Omental fat pad (tissue), 4 donors: ENCODE measurements around the gene MYO18A. TPM values are rescaled to one million over a fixed set of nuclear protein-coding genes. Genes with fewer than 3 reads are reported as not detected.

Source experiments
- ATAC-seq: fragments of 150-250 bp; one replicate; pipeline ENCODE4 v1.9.1; 2016; ENCODE audit warnings: mild to moderate bottlenecking, moderate library complexity; ENCODE audit not compliant: low FRiP score
- DNase-seq: peaks from one replicate; pipeline ENCODE4 v3.0.0-alpha.2; 2019; ENCODE audit warnings: low spot score
- CTCF ChIP-seq, 3 donors: fragments of 450-650 bp; IDR thresholded peaks; one replicate each; pipeline ENCODE4 v1.5.1; 2016 to 2017; ENCODE audit warnings: antibody characterized with exemption in 3 of 3, mild to moderate bottlenecking in 3 of 3, moderate library complexity in 2 of 3
- total RNA-seq, 4 donors: library from RNA; depleted of rRNA; stranded (reverse); fragments of >200 nt; gene quantifications; one replicate each; pipeline ENCODE4 v1.1.0, GENCODE V29; 2016

Gene MYO18A
- total RNA-seq, 4 donors from 2014 or later: 33.1 to 99.0 (median 50.6) TPM

GRCh38 chr17:29178750-29179231 is 1.4 kb downstream of the MYO18A start:
- TF ChIP-seq CTCF (IDR thresholded peaks at IDR 0.05): no peak
- DNase-seq (no peak), ATAC-seq (no peak)

GRCh38 chr17:29177871-29178749 is 2.1 kb downstream of the MYO18A start:
- ATAC-seq: no peak
- DNase-seq: no peak

DNA sequence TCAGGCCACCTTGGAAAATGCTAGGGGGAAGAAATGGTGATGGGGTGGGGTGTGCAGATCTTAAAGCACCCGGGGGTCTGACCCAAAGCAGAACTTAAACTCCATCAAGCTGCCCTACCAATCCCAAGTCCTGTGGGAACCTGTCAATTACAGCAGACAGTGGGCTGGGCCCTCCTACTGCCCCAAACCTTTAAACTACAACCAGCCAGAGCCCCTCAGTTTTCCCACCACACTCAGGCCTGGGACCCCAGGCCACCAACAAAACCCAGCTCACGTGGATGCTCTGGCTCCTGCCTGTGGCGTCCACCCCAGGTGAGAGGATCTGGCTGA is 2.7 kb downstream of the MYO18A start:
- no peak for TF ChIP-seq CTCF (IDR thresholded peaks at IDR 0.05)
- ATAC-seq (no peak), DNase-seq (no peak)

More at GRCh38 chr17:29177871-29178749, 2.1 kb downstream of the MYO18A start:
- no peak for TF ChIP-seq CTCF (IDR thresholded peaks at IDR 0.05)

GRCh38 chr17:29176558-29177351 is 3.4 kb downstream of the MYO18A start:
- no peak for TF ChIP-seq CTCF (IDR thresholded peaks at IDR 0.05)
- ATAC-seq: peak; percentile 22
- DNase-seq: no peak

DNA sequence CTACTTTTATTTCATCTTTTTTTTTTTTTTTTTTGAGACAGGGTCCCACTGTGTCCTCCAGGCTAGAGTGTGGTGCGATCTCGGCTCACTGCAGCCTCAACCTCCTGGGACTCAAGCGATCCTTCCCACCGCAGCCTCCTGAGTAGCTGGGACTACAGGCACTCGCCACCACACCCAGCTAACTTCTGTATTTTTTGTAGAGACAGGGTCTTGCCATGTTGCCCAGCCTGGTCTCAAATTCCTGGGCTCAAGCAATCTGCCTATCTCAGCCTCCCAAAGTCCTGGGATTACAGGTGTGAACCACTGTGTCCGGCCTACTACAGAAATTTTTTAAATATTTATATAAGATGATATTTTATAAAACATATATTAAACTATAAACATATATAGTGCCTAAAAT is 4.8 kb downstream of the MYO18A start:
- TF ChIP-seq CTCF (IDR thresholded peaks at IDR 0.05): no peak
- DNase-seq (no peak), ATAC-seq (no peak)

DNA sequence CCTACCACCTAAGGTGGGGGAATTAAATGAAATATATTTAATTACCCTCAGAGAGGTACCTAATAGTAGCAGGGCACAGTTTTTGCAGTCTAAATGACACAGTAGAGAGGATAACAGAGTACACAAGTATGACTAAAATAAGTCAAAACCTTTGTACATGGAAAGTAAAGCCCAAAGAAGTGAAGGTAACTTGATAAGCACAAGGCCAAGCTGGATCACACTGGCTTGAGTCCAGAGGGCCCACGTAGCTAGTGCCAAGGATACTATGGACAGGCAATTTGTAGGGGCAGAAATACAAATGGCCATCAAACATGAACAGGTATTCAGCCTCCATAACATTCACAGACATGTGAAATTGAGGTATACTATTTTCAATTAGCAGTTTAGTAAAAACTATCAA is 7.6 kb downstream of the MYO18A start:
- DNase-seq: no peak
- ATAC-seq: no peak
- no peak for TF ChIP-seq CTCF (IDR thresholded peaks at IDR 0.05)
